Midbrain (tissue), 1 donor: Measurements from ENCODE around the gene PLPPR3.

Experiments
- DNase-seq: peaks from one replicate; lab custom pipeline; 2025; lab: John Stamatoyannopoulos, UW

Gene PLPPR3

GRCh38 chr19:821825-822503 lies at the start of gene PLPPR3:
TSS of gene PLPPR3 (minus strand) at chr19:821955. CDS start at chr19:821559, 396 bp downstream.
- no peak for DNase-seq

- DNase-seq, result no peak
These were observed 49.2 kb upstream of the PLPPR3 start for GRCh38 chr19:870963-871401.

GRCh38 chr19:870314-870713 lies 48.6 kb upstream of the PLPPR3 start:
- no peak for DNase-seq

GRCh38 chr19:869245-870177 lies 47.8 kb upstream of the PLPPR3 start:
- DNase-seq, result no peak

GRCh38 chr19:868458-869244 lies 46.9 kb upstream of the PLPPR3 start:
- no peak for DNase-seq

GRCh38 chr19:867855-868457 lies 46.2 kb upstream of the PLPPR3 start:
- DNase-seq, result no peak

- no peak for DNase-seq
These were observed 45.6 kb upstream of the PLPPR3 start for GRCh38 chr19:867301-867793.

GRCh38 chr19:866769-867300 lies 45.1 kb upstream of the PLPPR3 start:
- DNase-seq, result no peak

- DNase-seq, result no peak
These were observed 41.5 kb upstream of the PLPPR3 start for GRCh38 chr19:863315-863620.

- no peak for DNase-seq
These were observed 41.0 kb upstream of the PLPPR3 start for GRCh38 chr19:862581-863314.

- no peak for DNase-seq
These were observed 40.2 kb upstream of the PLPPR3 start for GRCh38 chr19:861756-862580.

GRCh38 chr19:861141-861755 lies 39.5 kb upstream of the PLPPR3 start:
- DNase-seq, result no peak

GRCh38 chr19:858868-859843 lies 37.4 kb upstream of the PLPPR3 start, which contains the start of gene CFD:
TSS of gene CFD (plus strand) at chr19:859664. CDS start at chr19:859690, 26 bp downstream.
- peak; percentile 17 for DNase-seq

- no peak for DNase-seq
These were observed 36.5 kb upstream of the PLPPR3 start for GRCh38 chr19:858284-858683.

GRCh38 chr19:855566-856120 lies 33.9 kb upstream of the PLPPR3 start:
- no peak for DNase-seq

- DNase-seq, result no peak
These were observed 33.4 kb upstream of the PLPPR3 start for GRCh38 chr19:855142-855541.

GRCh38 chr19:854549-854948 lies 32.8 kb upstream of the PLPPR3 start:
- no peak for DNase-seq
